ENCODE results near the gene LEF1.

Gene LEF1

DNA sequence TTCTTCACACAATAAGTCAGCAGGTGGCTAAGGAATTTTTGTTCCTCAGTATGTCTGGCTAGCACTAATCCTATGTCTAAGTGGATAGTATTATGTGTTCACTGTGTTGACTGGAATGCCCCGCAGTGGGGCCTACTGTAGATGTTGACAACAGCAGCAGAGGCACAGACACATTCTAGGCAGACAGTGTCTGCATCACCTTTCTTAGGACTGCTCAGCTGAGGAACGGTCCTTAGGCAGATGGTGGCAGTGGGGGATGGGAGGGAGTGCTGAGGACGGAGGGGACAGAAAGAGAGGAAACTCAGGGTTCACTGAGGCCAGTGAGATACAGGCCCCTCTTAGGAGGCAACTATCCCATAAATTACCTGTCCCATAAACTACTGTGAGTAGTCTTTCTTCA is 44.6 kb upstream of the LEF1 start:
- no peak overlapping the region for H3K4me3 ChIP-seq (IDR thresholded peaks at IDR 0.05; ENCODE audit: insufficient read depth, low read depth, low read length)
- H4K20me1 ChIP-seq (ENCODE audit: insufficient read depth), result no peaks in the 10 kb centered on the region
- H2AFZ ChIP-seq (ENCODE audit: low read depth), result no peak overlapping the region
- no peaks in the 10 kb centered on the region for H3K36me3 ChIP-seq (ENCODE audit: insufficient read depth)
- H3K9ac ChIP-seq, result no peak overlapping the region
- TF ChIP-seq, protein P1, sequence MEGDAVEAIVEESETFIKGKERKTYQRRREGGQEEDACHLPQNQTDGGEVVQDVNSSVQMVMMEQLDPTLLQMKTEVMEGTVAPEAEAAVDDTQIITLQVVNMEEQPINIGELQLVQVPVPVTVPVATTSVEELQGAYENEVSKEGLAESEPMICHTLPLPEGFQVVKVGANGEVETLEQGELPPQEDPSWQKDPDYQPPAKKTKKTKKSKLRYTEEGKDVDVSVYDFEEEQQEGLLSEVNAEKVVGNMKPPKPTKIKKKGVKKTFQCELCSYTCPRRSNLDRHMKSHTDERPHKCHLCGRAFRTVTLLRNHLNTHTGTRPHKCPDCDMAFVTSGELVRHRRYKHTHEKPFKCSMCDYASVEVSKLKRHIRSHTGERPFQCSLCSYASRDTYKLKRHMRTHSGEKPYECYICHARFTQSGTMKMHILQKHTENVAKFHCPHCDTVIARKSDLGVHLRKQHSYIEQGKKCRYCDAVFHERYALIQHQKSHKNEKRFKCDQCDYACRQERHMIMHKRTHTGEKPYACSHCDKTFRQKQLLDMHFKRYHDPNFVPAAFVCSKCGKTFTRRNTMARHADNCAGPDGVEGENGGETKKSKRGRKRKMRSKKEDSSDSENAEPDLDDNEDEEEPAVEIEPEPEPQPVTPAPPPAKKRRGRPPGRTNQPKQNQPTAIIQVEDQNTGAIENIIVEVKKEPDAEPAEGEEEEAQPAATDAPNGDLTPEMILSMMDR (conservative IDR thresholded peaks at IDR 0.05; ENCODE audit: low read depth, low read length), result no peak
- no peaks in the 10 kb centered on the region for H3K4me1 ChIP-seq (ENCODE audit: low read depth, poor library complexity, severe bottlenecking)
- H3K27ac ChIP-seq, result no peak overlapping the region
- H3K79me2 ChIP-seq (ENCODE audit: insufficient read depth, low read depth), result no peaks in the 10 kb centered on the region
- H3K4me2 ChIP-seq, result no peak overlapping the region
- H3K27me3 ChIP-seq (ENCODE audit: insufficient read depth, low read depth), result no peaks in the 10 kb centered on the region

DNA sequence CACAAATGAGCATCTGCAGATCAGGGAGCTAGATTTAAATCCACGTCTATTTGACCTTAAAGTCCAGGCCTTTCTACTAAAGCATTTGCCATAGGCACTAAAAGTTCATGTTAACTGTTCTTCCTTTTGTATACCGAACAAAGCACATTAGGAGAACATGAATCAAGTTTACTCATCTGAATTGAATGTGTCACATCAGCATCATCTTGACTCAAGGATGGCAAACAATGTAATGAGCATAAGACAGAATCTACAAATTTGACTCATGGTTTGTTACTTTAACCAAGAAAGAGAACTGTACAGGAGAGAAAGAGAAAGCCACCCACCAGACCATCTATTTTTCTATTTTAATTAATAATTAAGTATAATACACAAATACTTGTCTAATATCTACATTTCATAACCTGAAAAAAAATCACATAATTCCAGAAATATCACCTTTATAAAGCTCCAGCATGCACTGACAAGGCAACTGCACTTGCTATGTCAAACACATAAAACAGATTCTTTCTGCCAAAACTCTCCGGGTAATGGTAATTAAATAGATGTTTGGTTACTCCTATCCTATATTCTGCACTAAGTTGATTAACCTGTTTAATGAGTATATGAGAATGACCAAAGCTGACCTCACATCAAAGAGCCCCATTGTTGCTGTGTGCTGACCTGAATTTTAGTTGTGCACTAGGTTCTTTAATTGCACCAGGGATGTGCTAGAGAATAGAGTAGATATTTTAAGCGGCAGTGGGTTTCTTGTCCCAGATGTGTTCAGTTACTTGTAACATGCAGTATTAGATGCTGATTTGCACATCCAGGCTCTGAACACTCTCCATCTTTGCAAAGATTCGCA is 42.5 kb upstream of the LEF1 start:
- TF ChIP-seq, protein P1 (conservative IDR thresholded peaks at IDR 0.05; ENCODE audit: low read depth, low read length), result no peak
- no peak overlapping the region for H3K9ac ChIP-seq
- no peak overlapping the region for H3K4me2 ChIP-seq
- H3K4me1 ChIP-seq (ENCODE audit: low read depth, poor library complexity, severe bottlenecking), result no peaks in the 10 kb centered on the region
- H3K36me3 ChIP-seq (ENCODE audit: insufficient read depth), result no peaks in the 10 kb centered on the region
- no peaks in the 10 kb centered on the region for H3K27me3 ChIP-seq (ENCODE audit: insufficient read depth, low read depth)
- no peaks in the 10 kb centered on the region for H4K20me1 ChIP-seq (ENCODE audit: insufficient read depth)
- no peaks in the 10 kb centered on the region for H3K79me2 ChIP-seq (ENCODE audit: insufficient read depth, low read depth)
- H3K27ac ChIP-seq, result no peak overlapping the region
- no peak overlapping the region for H3K4me3 ChIP-seq (IDR thresholded peaks at IDR 0.05; ENCODE audit: insufficient read depth, low read depth, low read length)
- no peak overlapping the region for H2AFZ ChIP-seq (ENCODE audit: low read depth)

DNA sequence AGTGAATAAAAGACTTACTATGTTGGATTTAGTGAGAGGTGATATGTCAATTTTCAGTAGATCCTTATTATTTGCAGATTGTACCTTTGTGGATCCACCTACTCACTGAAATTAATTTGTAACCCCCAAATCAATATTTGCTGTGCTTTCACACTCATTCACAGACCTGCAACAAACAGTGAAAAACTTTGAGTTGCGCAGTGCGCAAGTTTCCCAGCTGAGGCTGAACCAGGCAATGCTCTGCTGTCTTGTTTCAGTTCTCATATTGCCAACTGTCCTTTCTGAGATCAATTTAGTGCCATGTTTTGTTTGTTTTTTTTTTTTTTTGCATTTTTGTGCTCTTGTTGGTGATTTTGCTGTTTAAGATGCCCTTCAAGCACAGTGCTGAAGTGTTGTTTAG is 40.8 kb upstream of the LEF1 start:
- Histone ChIP-seq H3K4me2 (no peak overlapping the region), H3K9ac (no peak overlapping the region), H2AFZ (ENCODE audit: low read depth) (no peak overlapping the region), H3K4me3 (IDR thresholded peaks at IDR 0.05; ENCODE audit: insufficient read depth, low read depth, low read length) (no peak overlapping the region), H3K4me1 (ENCODE audit: low read depth, poor library complexity, severe bottlenecking) (no peaks in the 10 kb centered on the region), H3K79me2 (ENCODE audit: insufficient read depth, low read depth) (no peaks in the 10 kb centered on the region), H3K36me3 (ENCODE audit: insufficient read depth) (no peaks in the 10 kb centered on the region), H3K27me3 (ENCODE audit: insufficient read depth, low read depth) (no peaks in the 10 kb centered on the region), H4K20me1 (ENCODE audit: insufficient read depth) (no peaks in the 10 kb centered on the region), H3K27ac (no peak overlapping the region)
- TF ChIP-seq, protein P1 (conservative IDR thresholded peaks at IDR 0.05; ENCODE audit: low read depth, low read length), result no peak

DNA sequence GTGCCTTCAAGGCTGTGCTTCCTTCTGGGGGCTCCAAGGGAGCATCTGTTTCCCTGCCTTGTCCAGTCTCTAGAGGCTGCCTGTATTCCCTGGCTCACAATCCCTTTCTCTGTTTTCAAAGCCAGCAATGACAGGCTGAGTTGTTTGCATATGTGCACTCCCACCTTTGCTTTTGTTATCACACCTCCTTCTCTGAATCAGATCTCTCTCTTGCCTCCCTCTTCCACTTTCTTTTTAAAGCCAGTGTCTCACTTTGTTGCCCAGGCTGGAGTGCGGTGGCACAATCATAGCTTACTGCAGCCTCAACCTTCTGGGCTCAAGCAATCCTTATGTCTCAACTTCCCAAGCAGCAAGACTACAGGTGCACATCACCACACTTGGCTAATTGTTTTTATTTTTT is 37.1 kb upstream of the LEF1 start:
- H3K4me2 ChIP-seq, result no peak overlapping the region
- H3K36me3 ChIP-seq (ENCODE audit: insufficient read depth), result no peaks in the 10 kb centered on the region
- no peak overlapping the region for H3K27ac ChIP-seq
- no peak overlapping the region for H3K4me3 ChIP-seq (IDR thresholded peaks at IDR 0.05; ENCODE audit: insufficient read depth, low read depth, low read length)
- no peaks in the 10 kb centered on the region for H4K20me1 ChIP-seq (ENCODE audit: insufficient read depth)
- no peaks in the 10 kb centered on the region for H3K4me1 ChIP-seq (ENCODE audit: low read depth, poor library complexity, severe bottlenecking)
- no peaks in the 10 kb centered on the region for H3K27me3 ChIP-seq (ENCODE audit: insufficient read depth, low read depth)
- no peaks in the 10 kb centered on the region for H3K79me2 ChIP-seq (ENCODE audit: insufficient read depth, low read depth)
- no peak overlapping the region for H2AFZ ChIP-seq (ENCODE audit: low read depth)
- TF ChIP-seq, protein P1 (conservative IDR thresholded peaks at IDR 0.05; ENCODE audit: low read depth, low read length), result no peak
- no peak overlapping the region for H3K9ac ChIP-seq

All from KMS-11 (cell line).